C1 segment of cervical spinal cord (tissue), 14 donors: ENCODE results near the gene TNS1.

ENCODE experiments used
- DNase-seq, 14 donors: peaks; one replicate each; lab custom pipeline; 2025; lab: John Stamatoyannopoulos, UW

TNS1 gene

DNA sequence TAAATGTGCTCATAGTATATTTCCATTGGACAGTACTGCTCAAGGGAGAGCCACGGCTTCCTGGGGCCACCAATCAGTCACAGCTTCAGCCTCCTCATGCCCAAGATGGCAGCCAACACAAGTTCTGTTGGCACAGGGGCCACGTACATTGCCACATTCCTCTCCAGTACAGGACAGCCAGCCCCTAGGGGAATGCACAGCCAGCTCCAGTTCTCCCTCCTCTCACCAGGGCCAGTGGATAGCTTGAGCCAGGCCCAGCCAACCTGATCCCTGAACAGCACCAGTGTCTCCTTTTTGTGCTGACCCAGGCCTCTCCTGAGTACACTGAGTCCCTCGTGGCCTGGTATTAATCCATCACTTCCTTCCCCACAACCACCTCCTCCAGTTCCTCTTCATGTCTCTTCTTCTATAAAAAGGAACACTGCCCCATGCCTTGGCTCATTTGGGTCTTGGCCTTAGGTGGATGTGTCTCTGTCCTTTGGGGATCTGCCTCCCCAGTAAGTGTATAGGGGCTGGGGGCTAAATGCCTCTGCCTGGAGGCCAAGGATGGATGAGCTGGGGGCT lies 168.7 kb downstream of the TNS1 start:
- DNase-seq: no peak

- no peak for DNase-seq
These were observed 169.4 kb downstream of the TNS1 start for GRCh38 chr2:217833439-217833838.

DNA sequence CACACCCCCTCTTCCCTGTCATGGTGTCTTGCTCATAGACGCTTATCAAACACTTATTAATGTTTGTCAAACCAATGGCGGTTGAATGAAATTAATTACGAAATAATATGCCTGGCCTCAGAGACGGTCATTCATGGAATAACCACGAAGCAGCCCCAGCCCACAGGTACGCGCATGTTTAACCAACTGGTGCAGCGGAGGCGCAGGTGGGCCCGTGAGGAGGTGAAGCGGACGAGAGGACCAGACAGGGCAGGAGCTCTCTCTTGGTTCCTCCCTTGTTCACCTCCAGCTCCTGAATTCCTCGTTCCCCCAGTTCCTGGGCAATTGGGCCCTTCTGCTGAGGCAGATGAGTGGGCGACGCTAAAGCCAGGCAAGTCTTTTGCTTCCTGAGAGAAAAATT lies 169.8 kb downstream of the TNS1 start:
- no peak for DNase-seq

DNA sequence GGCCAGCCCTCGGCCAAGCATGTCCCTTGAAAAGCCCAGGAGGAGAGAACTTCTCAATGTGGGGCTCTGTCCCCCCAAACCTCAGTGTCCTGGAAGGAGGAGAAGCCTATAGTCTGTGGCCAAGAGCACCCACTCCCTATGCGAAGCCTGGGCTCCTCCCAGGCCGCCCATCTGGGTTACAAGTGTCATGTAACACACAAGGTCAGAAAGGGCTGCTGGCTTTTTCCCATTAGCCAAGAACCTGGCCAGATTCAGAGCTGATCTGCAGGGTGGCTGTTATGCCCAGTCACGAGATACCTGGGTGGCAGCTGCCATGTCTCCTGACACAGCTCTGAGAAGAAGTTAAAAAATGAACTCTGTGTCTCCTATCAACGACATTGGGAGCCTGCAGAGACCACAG lies 170.7 kb downstream of the TNS1 start:
- no peak for DNase-seq

DNA sequence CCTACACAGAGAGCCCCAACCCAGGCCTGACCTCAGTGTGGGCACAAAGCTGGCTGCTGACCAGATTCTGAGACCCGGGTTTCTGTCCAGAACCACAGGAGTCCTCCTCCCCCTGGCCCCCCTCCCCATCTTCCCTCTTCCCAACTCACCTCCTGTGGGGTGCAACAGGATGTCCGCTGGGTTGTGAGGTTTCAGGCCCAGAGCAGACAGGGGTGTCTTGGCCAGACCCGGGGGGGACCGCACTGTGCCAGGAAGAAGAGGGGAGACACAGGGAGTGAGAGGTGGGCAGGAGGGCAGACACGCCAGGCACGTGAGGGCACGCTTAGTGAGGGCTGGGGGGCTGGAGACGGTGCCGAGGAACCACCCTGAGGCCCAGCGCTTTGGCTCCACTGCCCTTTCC lies 171.5 kb downstream of the TNS1 start:
- no peak for DNase-seq

- no peak for DNase-seq
These were observed 172.0 kb downstream of the TNS1 start for GRCh38 chr2:217830807-217831206.

DNA sequence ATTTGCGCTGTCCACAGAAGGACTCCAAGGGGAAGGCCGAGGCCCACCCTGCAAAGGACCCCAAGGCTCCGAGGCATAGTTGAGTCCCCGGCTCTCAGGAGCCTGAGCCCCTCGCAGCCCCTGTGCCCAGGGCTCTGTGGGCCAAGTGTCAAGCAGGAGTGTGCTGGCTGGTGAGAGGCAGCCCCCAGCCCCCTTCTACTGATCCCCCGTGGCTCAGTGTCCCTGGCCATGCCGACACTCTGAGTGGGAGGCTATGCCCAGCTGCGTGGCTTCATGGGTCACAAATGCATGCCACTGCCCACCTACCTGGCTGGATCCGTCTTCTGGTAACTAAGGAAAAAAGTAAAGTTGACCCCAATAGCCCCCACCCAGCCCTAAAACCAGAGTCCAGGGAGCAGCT lies 172.7 kb downstream of the TNS1 start:
- no peak for DNase-seq

GRCh38 chr2:217829420-217829819 lies 173.4 kb downstream of the TNS1 start:
- no peak for DNase-seq

GRCh38 chr2:217828336-217828735 lies 174.5 kb downstream of the TNS1 start:
- DNase-seq: no peak

DNA sequence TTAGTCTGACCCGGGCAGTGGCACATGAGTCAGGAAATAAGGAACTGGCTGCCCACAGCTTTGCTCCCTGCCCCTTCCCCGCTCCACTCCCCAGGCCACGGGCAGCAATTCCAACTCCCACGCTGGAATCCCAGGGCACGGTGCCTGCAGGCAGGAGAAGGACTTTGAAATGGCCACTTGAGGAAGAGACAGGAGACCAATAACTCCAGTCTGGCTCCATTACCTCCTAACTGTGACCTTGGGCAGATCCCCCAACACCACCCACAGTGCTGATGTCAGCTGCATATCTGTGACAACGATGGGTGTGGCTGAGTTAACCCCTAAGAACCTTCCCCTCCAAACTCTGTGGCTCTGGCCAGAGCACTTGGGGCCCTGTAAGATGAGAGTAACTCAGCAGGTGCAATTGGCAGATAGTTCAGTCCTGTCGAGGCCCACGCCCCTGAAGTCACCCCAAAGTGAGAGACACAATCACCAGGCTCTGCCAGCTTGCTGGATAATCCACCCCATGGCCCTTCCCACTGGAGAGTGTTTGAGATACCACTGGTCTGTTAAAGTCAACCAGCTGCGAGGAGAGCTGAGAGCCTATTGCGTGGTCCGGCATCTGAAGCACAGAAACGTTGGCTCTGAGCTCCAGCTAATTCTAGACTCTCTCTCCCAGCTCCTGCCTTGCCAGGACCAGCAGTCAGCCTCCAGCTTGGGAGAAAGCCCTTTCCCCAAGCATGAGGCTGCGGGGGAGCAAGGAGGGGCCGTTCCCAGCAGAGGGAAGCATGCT lies 175.2 kb downstream of the TNS1 start:
- DNase-seq: no peak

DNA sequence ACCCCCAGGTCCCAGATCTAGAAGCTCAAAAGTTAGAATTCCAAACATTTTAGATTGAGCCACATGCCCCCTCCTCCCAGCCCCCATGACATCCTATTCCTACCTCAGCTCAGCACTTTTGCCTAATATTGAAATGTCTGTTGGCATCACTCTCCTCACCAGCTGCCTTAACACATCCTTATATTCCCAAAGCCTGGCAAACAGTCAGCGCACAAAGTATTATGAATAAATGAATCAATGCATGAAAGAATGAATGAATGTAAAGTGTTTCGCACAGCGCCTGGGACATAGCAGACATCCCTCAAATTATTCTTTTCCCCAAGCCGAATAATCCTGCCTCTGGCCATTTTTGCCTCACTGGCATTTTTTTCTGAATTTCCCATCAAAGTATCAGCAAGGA lies 175.8 kb downstream of the TNS1 start:
- no peak for DNase-seq

DNA sequence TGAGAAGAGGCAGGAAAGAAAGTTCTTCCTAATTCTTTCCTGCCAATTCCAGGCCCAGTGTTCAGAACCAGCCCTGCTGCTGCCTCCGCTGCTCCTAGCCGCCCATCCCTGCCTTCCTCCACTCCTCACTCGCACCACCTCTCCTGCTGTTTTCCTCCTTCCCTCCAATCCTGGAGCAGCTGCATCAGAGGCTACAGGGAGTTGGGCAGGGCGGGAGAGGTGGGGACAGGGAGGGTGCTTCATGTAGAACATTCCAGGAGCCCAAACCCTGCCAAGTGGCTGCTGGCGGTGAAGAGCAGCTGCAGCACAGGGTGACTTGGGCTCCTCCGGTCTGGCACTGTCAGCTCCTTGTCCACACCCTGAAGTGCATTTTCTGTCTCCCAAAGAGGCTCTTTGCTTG lies 176.3 kb downstream of the TNS1 start:
- DNase-seq: no peak

GRCh38 chr2:217825469-217826235 lies 177.1 kb downstream of the TNS1 start:
- DNase-seq: no peak

DNA sequence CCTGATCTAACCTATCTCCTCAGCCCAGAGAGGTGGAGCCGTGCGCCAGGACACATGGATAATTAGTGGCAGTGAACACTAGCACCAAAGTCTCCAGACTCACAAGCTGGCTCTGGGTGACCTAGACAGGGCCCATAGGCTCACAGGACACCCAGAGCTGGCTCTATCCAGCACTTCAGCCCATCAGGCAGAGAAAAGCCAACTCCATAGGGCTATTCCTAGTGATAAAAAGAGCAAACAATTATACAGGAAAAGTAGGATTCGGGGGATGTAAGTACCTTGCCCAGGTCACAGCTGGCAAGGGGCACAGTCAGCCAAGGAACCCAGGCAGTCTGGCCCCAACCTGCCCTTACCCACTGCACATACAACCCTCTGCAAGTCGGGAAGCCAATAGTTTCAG lies 178.6 kb downstream of the TNS1 start:
- DNase-seq: no peak

GRCh38 chr2:217823626-217824025 lies 179.2 kb downstream of the TNS1 start:
- DNase-seq: no peak

DNA sequence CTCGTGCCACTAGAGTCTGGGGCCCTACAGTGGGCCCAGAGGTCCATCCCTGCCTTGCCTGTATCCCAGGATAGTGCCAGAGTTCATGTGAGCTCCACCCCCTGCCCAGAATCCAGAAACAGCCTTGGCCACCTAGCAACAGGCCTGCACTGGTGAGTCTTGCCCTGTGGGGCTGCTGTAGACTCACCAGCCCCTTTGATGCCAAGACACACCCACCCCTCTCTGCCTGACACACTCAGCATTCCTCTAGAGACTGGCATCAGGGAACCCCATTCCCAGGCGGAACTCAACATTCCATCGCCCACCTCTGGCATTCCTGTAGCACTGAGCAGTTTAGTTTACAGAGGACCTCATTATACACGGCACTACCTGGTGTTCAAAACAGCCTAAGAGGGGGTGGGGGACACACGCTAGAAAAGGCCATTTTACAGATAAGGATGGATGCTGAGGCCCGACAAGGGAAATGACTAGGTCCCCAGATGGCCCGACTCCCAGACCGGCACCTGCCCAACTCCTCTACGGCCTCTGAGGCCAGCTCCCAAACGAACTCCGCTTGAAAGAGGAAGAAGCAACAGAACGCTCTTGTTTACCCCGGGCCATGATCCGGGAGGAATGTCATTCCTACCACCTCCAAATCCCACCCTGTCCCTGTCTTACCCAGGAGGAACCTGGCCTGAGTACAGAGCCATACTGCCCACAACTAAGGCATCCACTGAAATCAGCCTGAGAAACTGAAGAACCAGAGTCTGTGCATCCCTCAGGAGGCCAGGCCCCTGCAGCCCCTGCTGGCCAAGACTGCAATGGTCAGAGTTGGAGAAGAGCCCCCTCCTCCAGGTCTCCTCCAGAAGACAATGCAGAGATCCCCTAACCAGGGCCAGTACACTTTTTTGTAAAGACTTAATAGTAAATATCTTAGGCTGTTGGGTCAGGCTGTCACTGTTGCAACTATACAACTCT lies 180.2 kb downstream of the TNS1 start:
- DNase-seq: no peak

- no peak for DNase-seq
These were observed 181.2 kb downstream of the TNS1 start for GRCh38 chr2:217821536-217822147.

- no peak for DNase-seq
These were observed 181.9 kb downstream of the TNS1 start for GRCh38 chr2:217820904-217821303.

DNA sequence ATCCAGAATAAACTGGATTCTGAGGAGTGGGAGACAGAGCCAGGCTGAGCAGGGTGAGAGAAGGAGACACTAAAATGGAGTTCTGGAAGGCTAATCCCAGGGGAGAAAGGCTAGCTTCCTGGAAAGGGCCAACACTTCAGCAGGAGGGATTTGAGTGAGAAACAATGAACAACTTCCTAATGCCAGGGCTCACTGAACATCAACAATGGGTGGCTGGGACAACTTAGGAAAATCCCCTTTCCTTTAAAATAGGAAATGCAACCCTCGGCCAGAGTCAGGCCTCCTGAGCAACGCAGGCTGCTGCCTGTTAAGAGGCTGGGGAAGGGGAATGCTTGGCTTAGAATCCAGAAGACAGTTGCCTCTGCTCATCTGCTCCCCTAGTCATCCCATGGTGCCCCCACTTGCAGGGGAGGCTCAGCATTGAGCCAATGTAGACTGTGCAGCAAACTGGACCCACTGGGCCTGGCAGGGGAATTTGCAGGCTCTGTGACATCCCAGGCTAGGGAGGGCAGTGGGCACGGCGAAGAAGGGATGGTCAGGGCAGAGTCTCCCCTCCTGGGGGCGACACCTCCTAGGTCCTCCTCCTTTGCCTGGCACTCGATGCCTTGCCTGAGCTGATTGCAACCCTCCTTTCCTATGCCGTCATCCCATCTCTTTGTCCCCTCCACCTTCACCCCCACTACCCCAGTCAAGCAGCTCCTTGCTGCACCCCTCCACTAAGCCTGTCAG lies 182.5 kb downstream of the TNS1 start:
- DNase-seq: no peak

GRCh38 chr2:217818293-217818850 lies 184.4 kb downstream of the TNS1 start:
- no peak for DNase-seq
